Erythroblast (primary cell): ENCODE measurements around the gene MADCAM1.
A peak's percentile ranks its signal among the peaks of the same experiment; 100 is the strongest.
"Not testable (repeated sequence)": the region's sequence is repeated elsewhere in the genome, so short reads cannot be mapped to it uniquely, and the experiment has no call there.

ENCODE experiments used
- DNase-seq, 2 experiments: peaks; one replicate each; lab custom pipeline; 2025; lab: John Stamatoyannopoulos, UW
- GATA1 ChIP-seq: IDR thresholded peaks from 2 replicates; pipeline ENCODE4 v1.6.1; 2011; ENCODE audit warnings: low read depth, mild to moderate bottlenecking, control low read depth, low read length, moderate library complexity
- POLR2A ChIP-seq: IDR thresholded peaks from 2 replicates; pipeline ENCODE4 v1.6.1; 2011; ENCODE audit warnings: mild to moderate bottlenecking, low read length

Gene MADCAM1

DNA sequence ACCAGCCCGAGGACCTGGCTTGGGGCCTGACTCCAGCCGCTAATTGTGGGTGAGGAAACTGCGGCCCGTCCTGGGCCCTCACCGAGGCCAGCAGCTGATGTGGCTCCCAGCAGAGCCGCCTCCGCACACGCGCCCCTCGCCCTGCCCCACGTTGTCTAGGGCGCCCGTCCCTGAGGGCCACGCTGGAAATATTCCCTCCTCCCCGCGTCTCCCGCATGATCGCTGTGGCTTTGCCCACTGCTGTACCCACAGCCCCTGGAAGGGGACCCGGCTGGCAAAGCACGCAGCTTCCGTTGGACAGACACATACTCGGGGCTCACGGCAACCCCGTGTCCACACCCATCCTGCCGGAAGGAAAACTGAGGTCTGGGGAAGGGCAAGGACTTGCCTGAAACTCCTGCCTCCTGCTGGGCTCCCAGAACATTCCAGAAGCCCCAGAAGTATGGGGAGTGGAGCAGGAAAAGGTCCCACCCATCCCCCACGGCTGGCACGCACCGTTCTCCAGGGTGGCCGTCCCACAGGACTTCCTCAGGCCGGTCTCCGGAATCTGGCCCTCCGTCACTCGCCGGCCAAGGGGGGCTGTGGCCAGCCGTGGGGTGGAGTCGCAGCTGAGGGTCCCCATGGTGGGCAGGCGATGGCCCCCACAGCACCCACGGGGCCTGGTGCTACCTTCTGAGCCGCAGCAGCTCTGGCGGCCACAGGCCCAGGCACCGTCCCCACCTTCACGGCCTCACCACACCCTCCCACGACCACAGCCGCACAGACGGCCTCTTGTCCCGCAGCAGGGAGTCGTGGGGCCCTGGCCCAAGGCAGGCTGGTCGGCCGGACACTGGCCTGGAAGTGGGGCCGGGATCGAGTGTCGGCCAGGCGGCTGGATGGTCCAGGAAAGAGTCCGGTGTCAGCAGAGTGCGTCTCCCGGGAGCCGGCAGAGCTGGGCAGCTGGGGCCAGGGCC lies 21.9 kb upstream of the MADCAM1 start:
- DNase-seq = peak in 1 of 2 experiments; percentile 23
- TF ChIP-seq GATA1 (no peak), POLR2A (no peak)

DNA sequence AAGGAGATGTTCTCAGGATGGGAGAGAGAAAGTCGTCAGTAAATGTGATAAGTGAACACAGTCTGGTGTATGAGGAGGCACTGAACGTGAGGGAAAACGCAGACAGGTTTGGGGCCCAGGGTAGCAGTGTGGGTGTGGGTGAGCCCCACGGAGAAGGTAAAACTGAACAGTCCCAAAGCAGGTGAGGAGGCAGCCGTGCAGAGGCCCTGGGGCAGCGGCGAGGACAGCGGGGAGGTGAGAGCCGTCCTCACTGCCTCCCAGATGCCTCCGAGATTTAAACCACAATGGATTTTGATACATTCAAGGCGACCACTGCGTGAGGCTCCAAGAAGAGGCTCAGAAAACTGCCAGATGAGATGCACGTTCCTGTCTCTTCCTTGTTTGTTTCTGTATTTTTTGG lies 20.9 kb upstream of the MADCAM1 start:
- no peak for DNase-seq
- no peak for TF ChIP-seq GATA1
- TF ChIP-seq POLR2A = no peak

- DNase-seq = no peak
- TF ChIP-seq POLR2A (no peak), GATA1 (no peak)
Measured at GRCh38 chr19:478236-478903, 17.9 kb upstream of the MADCAM1 start.

- TF ChIP-seq POLR2A (no peak), GATA1 (no peak)
- no peak for DNase-seq
Measured at GRCh38 chr19:478976-479375, 17.3 kb upstream of the MADCAM1 start.

DNA sequence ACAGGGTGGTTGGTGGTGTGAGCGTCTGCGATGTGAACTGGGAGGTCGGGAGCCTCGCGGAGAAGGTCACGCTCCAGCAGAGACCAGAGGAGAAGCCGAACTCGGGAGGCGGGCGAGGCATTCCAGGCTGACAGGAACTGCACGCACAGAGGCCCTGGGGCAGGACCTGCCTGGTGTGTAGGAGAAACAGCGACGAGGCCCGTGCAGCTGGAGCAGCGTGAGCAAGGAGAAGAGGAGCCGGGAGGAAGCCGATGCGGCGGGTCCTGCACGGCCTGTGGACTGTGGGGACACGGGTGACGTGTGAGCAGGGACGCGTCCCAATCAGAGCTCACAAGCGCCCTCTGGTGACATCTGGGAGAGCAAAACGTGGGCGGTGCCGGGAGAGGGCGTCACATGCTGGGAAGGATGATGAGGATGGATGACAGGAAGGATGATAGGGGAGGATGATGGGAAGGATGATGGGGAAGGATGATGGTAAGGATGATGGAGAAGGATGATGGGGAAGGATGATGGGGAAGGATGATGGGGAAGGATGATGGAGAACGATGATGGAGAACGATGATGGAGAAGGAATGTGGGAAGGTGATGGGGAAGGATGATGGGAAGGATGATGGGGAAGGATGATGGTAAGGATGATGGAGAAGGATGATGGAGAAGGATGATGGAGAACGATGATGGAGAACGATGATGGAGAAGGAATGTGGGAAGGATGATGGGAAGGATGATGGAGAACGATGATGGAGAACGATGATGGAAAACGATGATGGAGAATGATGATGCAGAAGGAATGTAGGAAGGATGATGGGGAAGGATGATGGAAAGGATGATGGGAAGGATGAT lies 16.1 kb upstream of the MADCAM1 start:
- peak; percentile 54 to 67 for DNase-seq
- TF ChIP-seq POLR2A (no peak), GATA1 (no peak)

GRCh38 chr19:481100-481499 lies 15.2 kb upstream of the MADCAM1 start:
- not testable (repeated sequence) for DNase-seq

DNA sequence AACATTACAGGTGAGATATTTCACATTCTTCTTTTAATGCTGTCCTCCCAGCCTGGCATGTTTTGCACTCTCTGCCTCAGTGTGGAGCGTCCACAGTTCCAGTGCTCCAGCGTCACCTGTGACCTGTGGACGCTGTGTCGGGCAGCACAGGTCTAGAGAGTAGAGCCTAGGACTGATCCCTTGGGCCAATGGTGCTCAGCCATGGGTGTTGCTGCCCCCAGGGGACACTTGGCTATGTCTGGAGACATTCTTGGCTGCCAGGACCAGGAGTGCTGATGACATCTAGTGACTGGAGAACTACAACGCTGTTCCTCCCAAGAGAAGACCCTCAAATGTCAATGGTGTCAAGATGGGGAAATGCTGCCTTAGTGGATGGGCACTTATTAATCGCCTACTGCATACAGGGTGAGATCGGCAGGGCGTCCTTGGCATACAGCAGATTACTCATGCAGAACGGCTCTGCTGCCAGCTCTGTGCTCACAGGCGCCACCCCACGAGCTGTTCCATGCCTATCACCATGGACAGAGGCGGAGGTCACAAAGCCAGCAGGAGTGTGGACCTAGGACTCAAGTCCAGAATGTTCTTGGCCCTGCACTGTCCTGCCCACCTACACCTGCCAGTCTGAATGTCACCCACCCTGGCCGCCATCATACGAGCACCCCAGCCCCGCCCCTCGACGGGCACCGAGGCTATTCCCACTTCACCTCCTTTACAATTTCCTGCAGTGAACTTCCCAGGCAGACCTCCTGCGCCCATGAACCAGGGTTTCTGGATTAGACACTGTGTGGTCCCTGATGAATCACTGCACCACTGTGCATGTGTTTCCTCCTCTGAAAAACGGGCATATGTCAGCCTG lies 13.9 kb upstream of the MADCAM1 start:
- DNase-seq = no peak
- TF ChIP-seq GATA1 (no peak), POLR2A (no peak)

- no peak for TF ChIP-seq POLR2A
- TF ChIP-seq GATA1 = no peak
- no peak for DNase-seq
Measured at GRCh38 chr19:483332-484072, 12.8 kb upstream of the MADCAM1 start.

DNA sequence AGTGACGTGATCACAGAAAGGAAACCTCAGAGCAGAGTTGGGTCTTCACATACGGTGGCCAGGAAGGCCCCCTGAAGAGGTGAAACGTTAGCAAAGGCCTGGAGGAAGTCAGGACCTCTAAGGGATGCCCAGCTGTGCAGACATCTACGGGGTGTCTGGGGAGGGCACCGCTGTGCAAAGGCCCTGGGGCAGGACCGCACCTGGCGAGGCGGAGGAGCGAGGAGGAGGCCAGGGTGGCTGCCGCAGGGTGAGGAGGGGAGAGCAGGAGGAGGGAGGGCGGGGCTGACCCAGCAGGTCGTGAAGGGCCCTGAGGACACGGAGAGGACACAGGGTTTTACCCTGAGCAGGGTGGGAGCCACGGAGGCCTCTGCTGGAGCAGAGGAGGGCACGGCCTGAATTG lies 11.8 kb upstream of the MADCAM1 start:
- no peak for DNase-seq
- no peak for TF ChIP-seq POLR2A
- no peak for TF ChIP-seq GATA1

- TF ChIP-seq POLR2A (no peak), GATA1 (no peak)
- DNase-seq = no peak
Measured at GRCh38 chr19:485077-485476, 11.2 kb upstream of the MADCAM1 start.

DNA sequence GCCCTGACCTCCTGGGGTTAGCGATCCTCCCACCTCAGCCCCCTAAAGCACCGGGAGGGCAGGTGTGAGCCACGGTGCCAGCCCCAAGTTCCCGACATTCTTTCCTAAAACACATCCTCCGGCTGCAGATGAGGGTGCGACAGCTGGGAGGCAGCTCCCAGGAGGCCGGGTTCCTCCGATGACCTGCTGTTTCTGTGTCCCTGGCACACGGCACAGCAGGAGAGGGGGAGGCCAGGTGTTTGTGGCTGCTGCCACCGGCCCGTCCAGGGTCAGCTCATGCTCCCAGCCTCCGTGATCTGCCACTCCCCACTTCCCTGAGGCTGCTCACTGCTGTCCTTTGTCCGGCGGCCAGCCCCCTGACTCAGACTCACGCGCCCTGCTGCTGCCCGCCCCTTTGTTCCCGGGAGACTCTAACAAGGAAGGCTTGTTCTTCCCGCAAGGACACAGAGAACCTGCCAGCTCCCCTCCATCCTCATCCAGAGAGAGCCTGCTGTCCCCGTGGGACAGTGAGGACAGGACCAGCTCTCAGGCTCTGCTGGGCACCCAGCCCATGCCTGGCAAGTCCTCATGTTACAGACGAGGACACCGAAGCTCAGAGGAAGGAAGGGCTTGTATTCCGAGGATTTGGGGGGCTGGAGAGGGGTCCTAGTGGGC lies 10.6 kb upstream of the MADCAM1 start:
- DNase-seq = no peak
- no peak for TF ChIP-seq GATA1
- TF ChIP-seq POLR2A = no peak
